Measurements from ENCODE around the gene AP4B1. TPM values are rescaled to one million over a fixed set of nuclear protein-coding genes. Genes with fewer than 3 reads are reported as not detected.

The AP4B1 gene
- total RNA-seq, 1 donor from 2014 or later: 16.3 TPM

DNA sequence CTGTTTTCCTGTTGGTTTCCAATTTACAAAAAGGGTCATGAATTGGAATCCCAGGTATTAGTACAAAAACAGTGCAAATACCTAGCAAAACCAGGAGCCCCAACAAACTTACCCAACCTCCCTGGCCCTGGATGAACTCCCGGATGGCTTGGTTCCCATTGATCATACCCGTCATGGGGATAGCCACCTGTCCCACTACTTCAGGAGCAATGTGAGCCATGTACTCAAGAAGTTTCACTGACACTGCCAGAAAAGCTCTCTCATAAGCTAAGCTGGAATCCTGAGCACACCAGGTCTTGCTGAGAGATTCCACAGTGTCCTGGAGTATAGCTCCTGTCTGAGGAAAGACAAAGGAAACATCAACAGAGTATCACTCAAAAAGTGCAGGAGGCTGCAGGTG lies 22.9 kb downstream of the AP4B1 start:
- DNase-seq: no peak
- ATAC-seq: no peak
- intact Hi-C loops (cut with DNase I): no loop called here
- H3K9me3 ChIP-seq: no peaks in the 10 kb centered on the region
- no peaks in the 10 kb centered on the region for H3K36me3 ChIP-seq
- no peaks in the 10 kb centered on the region for H3K27me3 ChIP-seq (ENCODE audit: low read depth)
- H3K27ac ChIP-seq: no peak overlapping the region
- H3K4me3 ChIP-seq: no peak overlapping the region
- TF ChIP-seq, protein P1, sequence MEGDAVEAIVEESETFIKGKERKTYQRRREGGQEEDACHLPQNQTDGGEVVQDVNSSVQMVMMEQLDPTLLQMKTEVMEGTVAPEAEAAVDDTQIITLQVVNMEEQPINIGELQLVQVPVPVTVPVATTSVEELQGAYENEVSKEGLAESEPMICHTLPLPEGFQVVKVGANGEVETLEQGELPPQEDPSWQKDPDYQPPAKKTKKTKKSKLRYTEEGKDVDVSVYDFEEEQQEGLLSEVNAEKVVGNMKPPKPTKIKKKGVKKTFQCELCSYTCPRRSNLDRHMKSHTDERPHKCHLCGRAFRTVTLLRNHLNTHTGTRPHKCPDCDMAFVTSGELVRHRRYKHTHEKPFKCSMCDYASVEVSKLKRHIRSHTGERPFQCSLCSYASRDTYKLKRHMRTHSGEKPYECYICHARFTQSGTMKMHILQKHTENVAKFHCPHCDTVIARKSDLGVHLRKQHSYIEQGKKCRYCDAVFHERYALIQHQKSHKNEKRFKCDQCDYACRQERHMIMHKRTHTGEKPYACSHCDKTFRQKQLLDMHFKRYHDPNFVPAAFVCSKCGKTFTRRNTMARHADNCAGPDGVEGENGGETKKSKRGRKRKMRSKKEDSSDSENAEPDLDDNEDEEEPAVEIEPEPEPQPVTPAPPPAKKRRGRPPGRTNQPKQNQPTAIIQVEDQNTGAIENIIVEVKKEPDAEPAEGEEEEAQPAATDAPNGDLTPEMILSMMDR (IDR thresholded peaks at IDR 0.05): no peak
- H3K4me1 ChIP-seq: no peaks in the 10 kb centered on the region

DNA sequence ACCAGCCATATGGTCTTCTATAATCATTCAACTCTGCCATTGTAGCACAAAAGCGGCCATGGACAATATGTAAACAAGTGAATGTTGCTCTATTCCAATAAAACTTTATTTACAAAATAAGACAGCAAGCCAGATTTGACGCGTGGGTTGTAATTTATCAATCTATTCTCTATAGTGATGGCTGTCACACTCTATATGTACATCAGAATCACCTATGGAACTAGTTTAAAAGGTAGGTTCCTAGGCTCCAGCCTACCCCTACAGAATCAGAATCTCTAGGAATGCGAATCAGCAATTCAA lies 24.9 kb downstream of the AP4B1 start:
- H3K4me3 ChIP-seq: no peak overlapping the region
- TF ChIP-seq, protein P1 (IDR thresholded peaks at IDR 0.05): no peak
- no peak overlapping the region for H3K27ac ChIP-seq
- no peak for DNase-seq
- H3K9me3 ChIP-seq: no peaks in the 10 kb centered on the region
- ATAC-seq: no peak
- intact Hi-C loops (cut with DNase I): no loop called here
- no peaks in the 10 kb centered on the region for H3K27me3 ChIP-seq (ENCODE audit: low read depth)
- no peaks in the 10 kb centered on the region for H3K4me1 ChIP-seq
- no peaks in the 10 kb centered on the region for H3K36me3 ChIP-seq

DNA sequence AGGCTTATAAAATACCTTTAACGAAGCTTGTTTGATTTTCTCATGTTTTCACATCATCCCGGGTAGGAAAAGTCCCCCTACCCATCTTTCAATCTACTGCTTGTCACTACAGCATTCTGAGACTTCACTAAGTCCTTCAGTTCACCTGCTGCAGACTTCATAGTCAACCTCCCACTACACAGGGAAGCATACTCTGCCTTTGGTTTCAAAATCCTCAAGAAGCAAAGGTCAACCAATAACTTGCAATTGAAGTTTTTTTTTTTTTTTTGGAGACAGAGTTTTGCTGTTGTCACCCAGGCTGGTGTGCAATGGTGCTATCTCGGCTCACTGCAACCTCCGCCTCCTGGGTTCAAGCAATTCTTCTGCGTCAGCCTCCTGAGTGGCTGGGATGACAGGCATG lies 28.4 kb downstream of the AP4B1 start:
- no peak for DNase-seq
- Histone ChIP-seq H3K27me3 (ENCODE audit: low read depth) (no peaks in the 10 kb centered on the region), H3K9me3 (no peaks in the 10 kb centered on the region), H3K36me3 (no peaks in the 10 kb centered on the region), H3K4me1 (peaks cover 15% of the 10 kb centered on the region), H3K27ac (no peak overlapping the region), H3K4me3 (no peak overlapping the region)
- intact Hi-C loops (cut with DNase I): no loop called here
- no peak for ATAC-seq
- TF ChIP-seq, protein P1 (IDR thresholded peaks at IDR 0.05): no peak

DNA sequence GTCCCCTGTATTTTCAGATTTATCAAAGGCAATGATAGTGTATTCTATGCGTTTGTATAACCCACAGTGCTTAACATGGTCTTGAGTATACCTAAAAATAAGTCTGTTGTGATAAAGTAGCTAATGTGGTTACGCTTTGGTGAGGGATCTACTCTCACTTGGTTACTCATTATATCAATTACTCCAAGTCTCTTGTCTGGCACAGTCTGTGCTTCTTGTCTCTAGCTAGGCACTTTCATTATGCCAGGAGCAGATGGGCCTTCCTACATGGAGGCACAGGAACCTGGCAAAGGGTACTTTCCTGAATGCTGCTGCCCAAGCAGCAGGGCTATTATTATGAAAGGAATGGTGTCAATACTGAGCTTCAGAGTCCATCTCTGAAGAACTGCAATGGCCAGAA lies 28.9 kb downstream of the AP4B1 start:
- Histone ChIP-seq H3K4me1 (peaks cover 15% of the 10 kb centered on the region), H3K9me3 (no peaks in the 10 kb centered on the region), H3K36me3 (no peaks in the 10 kb centered on the region), H3K4me3 (no peak overlapping the region), H3K27me3 (ENCODE audit: low read depth) (no peaks in the 10 kb centered on the region), H3K27ac (no peak overlapping the region)
- ATAC-seq (no peak), DNase-seq (no peak)
- intact Hi-C loops (cut with DNase I): no loop called here
- TF ChIP-seq, protein P1 (IDR thresholded peaks at IDR 0.05): no peak

DNA sequence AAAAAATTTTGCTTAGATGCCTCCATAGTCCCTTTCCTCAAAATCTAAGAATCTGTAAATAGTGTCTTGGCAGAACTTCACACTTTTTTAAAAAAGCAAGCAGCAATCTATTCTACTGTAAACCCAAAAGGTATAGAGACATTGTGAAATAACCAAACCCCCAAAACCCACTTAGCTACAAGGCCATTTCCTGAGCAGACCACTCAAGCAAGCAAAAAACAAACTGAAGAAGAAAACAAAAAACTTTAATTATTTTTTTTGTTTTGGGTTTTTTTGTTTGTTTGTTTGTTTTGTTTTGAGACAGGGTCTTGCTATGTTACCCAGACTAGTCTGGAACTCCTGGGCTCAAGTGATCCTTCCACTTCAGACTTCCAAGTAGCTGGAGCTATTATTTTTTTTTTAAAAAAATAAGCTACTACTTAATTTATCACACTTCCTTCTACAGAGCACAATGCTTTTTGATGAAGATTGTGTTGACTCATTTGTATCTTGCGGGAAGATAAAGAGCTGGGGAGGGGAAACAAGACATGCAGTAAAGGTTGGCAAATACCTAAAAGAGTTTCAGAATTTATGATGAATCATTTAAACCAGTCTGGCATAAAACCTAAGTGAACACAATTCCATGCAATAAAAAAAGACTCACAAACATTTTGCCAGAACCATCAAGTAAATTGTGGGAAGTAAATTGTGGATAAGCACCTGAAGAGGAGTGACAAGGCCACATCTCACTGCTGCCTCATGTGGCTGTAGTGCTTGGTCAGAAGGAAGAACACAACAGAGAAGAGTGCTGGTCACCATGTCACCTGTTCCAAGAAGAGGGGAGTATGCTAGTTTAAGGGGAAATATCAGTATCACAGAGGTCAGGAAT lies 30.4 kb downstream of the AP4B1 start:
- DNase-seq (no peak), ATAC-seq (no peak)
- Histone ChIP-seq H3K4me3 (no peak overlapping the region), H3K4me1 (peaks cover 15% of the 10 kb centered on the region), H3K36me3 (no peaks in the 10 kb centered on the region), H3K27me3 (ENCODE audit: low read depth) (no peaks in the 10 kb centered on the region), H3K27ac (no peak overlapping the region), H3K9me3 (no peaks in the 10 kb centered on the region)
- TF ChIP-seq, protein P1 (IDR thresholded peaks at IDR 0.05): no peak
- intact Hi-C loops (cut with DNase I): no loop called here

Data from lower lobe of right lung (tissue), 2 donors.